K562 (cell line): Measurements from ENCODE around the gene MTA2. TPM values are rescaled to one million over a fixed set of nuclear protein-coding genes. Genes with fewer than 3 reads are reported as not detected.

Experiments used
- ATAC-seq: fragments of 200-7000 bp; cut with Tn5 transposase; 3 replicates; pipeline ENCODE4 v1.9.1; 2020; ENCODE audit warnings: moderate library complexity
- BruUV-seq: library from RNA; stranded (reverse); fragments of 400-500 nt; replicated peaks from 2 replicates; lab custom pipeline; 2021; lab: Mats Ljungman, UMichigan
- CTCF ChIA-PET: fragments of 300-600 bp; formaldehyde crosslinking; extraction: SDS; loops from one replicate; lab custom pipeline; 2021; ENCODE audit warnings: low intra/inter-chr PET ratio; lab: Yijun Ruan, JAX
- POLR2A ChIA-PET: fragments of 300-600, 350-650 bp; sonication (Branson Sonifier 250); formaldehyde crosslinking; extraction: SDS; loops from one replicate; lab custom pipeline; 2021; ENCODE audit warnings: antibody characterized with exemption, inconsistent platforms; lab: Yijun Ruan, JAX
- DNase-seq, 4 experiments: peaks; one replicate each; pipeline versions ENCODE4 v3.0.0 to v3.0.0-alpha.2; 2011 to 2018; ENCODE audit warnings: low spot score in 3 of 4, mixed read lengths in 3 of 4; ENCODE audit errors: extremely low read depth in 1 of 4
- FAIRE-seq: peaks from 2 replicates; lab custom pipeline; 2011; peaks lifted over from hg19 to GRCh38; lab: Jason Lieb, UNC
- H2AFZ ChIP-seq: 2 replicates; pipeline ENCODE4 v1.6.0; 2011; ENCODE audit warnings: low read depth, low read length, control low read depth, inconsistent platforms
- H3K27ac ChIP-seq: fragments of 200-600 bp; 3 replicates; pipeline ENCODE4 v1.8.0; 2011; ENCODE audit warnings: low read depth, mild to moderate bottlenecking, control low read depth, inconsistent platforms, low read length, moderate library complexity, mixed read lengths; ENCODE audit errors: extremely low read depth
- H3K27me3 ChIP-seq, 2 experiments: fragments of 300-600 bp in 1 of 2; 2 replicates in 1 of 2; 3 replicates in 1 of 2; pipeline versions ENCODE4 v1.6.0 to v1.8.0; 2011; ENCODE audit warnings: inconsistent platforms in 2 of 2, low read length in 2 of 2, mild to moderate bottlenecking in 1 of 2, mixed read lengths in 1 of 2, moderate library complexity in 1 of 2; ENCODE audit not compliant: control insufficient read depth in 2 of 2, insufficient read depth in 2 of 2
- H3K36me3 ChIP-seq: fragments of 300-600 bp; 3 replicates; pipeline ENCODE4 v1.8.0; 2011; ENCODE audit warnings: mild to moderate bottlenecking, low read length, inconsistent platforms; ENCODE audit not compliant: control insufficient read depth, insufficient read depth
- H3K4me1 ChIP-seq, 2 experiments: fragments of 200-600 bp in 1 of 2; replicated peaks in 1 of 2; 2 replicates in 1 of 2; 3 replicates in 1 of 2; pipeline versions ENCODE4 v1.5.1 to v1.8.0; 2011; ENCODE audit warnings: inconsistent platforms in 2 of 2, low read length in 2 of 2, mild to moderate bottlenecking in 1 of 2, mixed read lengths in 1 of 2, moderate library complexity in 1 of 2; ENCODE audit not compliant: control insufficient read depth in 2 of 2, insufficient read depth in 2 of 2
- H3K4me2 ChIP-seq: 2 replicates; pipeline ENCODE4 v1.6.1; 2011; ENCODE audit warnings: low read length, control low read depth, inconsistent platforms, mixed read lengths; ENCODE audit not compliant: insufficient read depth
- H3K4me3 ChIP-seq: fragments of 200-600 bp; sonication (generic), shearing (Covaris generic); 2 replicates; pipeline ENCODE4 v1.5.1; 2016; ENCODE audit warnings: control low read depth, inconsistent platforms
- H3K79me2 ChIP-seq: fragments of 200-600 bp; 3 replicates; pipeline ENCODE4 v1.8.0; 2011; ENCODE audit warnings: low read length, inconsistent platforms; ENCODE audit not compliant: control insufficient read depth, insufficient read depth
- H3K9ac ChIP-seq, 2 experiments: 2 replicates each; pipeline versions ENCODE4 v1.6.0 to v1.6.1; 2011; ENCODE audit warnings: low read depth in 2 of 2, low read length in 2 of 2, control low read depth in 1 of 2, inconsistent platforms in 1 of 2, mild to moderate bottlenecking in 1 of 2, mixed read lengths in 1 of 2; ENCODE audit not compliant: insufficient read depth in 1 of 2
- H3K9me1 ChIP-seq: one replicate; pipeline ENCODE4 v1.6.0; 2011; ENCODE audit warnings: inconsistent platforms, mild to moderate bottlenecking, low read length, moderate library complexity; ENCODE audit not compliant: control insufficient read depth, insufficient read depth
- H3K9me3 ChIP-seq: replicated peaks from 2 replicates; pipeline ENCODE4 v1.5.1; 2011; ENCODE audit warnings: low read depth, low read length, inconsistent platforms; ENCODE audit not compliant: control insufficient read depth, insufficient read depth
- H4K20me1 ChIP-seq: replicated peaks from 2 replicates; pipeline ENCODE4 v1.6.1; 2011; ENCODE audit warnings: low read length, inconsistent platforms, mixed read lengths; ENCODE audit not compliant: control insufficient read depth, insufficient read depth
- ATF4 ChIP-seq: fragments of 450-650 bp; formaldehyde crosslinking; IDR thresholded peaks from 2 replicates; pipeline ENCODE4 v1.4.0; 2022; ENCODE audit warnings: mild to moderate bottlenecking, moderate library complexity
- CHD2 ChIP-seq: IDR thresholded peaks from 2 replicates; pipeline ENCODE4 v1.6.1; 2011; ENCODE audit warnings: low read depth, low read length
- DACH1 ChIP-seq: fragments of 450-650 bp; IDR thresholded peaks from 2 replicates; pipeline ENCODE4 v1.6.1; 2018; ENCODE audit not compliant: partially characterized antibody
- EZH2 ChIP-seq: IDR thresholded peaks from 2 replicates; pipeline ENCODE4 v1.6.1; 2012; ENCODE audit warnings: low read depth, mild to moderate bottlenecking, inconsistent platforms, low read length, borderline replicate concordance
- MAZ ChIP-seq, 2 experiments: fragments of 450-650 bp in 1 of 2; sonication (generic) in 1 of 2; formaldehyde crosslinking; IDR thresholded peaks in 1 of 2; conservative IDR thresholded peaks in 1 of 2; 2 replicates each; pipeline versions ENCODE4 v1.4.0 to v1.5.0; 2020; ENCODE audit warnings: mild to moderate bottlenecking in 1 of 2, missing genetic modification reagents in 1 of 2
- MYBL2 ChIP-seq, 2 experiments: fragments of 450-650 bp in 1 of 2; sonication (generic) in 1 of 2; formaldehyde crosslinking in 1 of 2; IDR thresholded peaks; 2 replicates each; pipeline versions ENCODE4 v1.6.1 to v1.8.1; 2017 to 2022; ENCODE audit warnings: borderline replicate concordance in 1 of 2, inconsistent platforms in 1 of 2, low read depth in 1 of 2, mild to moderate bottlenecking in 1 of 2, missing genetic modification reagents in 1 of 2, moderate library complexity in 1 of 2
- WGBS: fragments of 100-300 bp; shearing (Covaris generic); methylation state at CpG from one replicate; pipeline ENCODE4 v1.1.6; 2016; ENCODE audit warnings: low coverage, mixed read lengths; ENCODE audit not compliant: insufficient coverage; ENCODE audit errors: missing lambda C conversion rate; 5-methylcytosine and 5-hydroxymethylcytosine counted together
- in situ Hi-C: fragments of 300-500 bp; cut with MboI; formaldehyde crosslinking; loops from 4 replicates; pipeline ENCODE4 v1.15.0; 2018; ENCODE audit warnings: inconsistent platforms, mixed read lengths
- intact Hi-C: fragments of 100-400 bp; cut with micrococcal nuclease; formaldehyde crosslinking; loops from 2 replicates; pipeline ENCODE4 v1.14.2; 2022
- polyA plus RNA-seq, 8 experiments: library from polyadenylated mRNA; depleted of rRNA in 4 of 8; stranded (reverse) in 5 of 8; unstranded in 3 of 8; fragments of >200 nt; fragmentation: Nextera tagmentation in 2 of 8; fragmentation: Illumina TruSeq in 1 of 8; extraction: Ambion mirVana in 2 of 8; extraction: Trizol in 1 of 8; gene quantifications; 2 replicates each; pipeline versions ENCODE4 v1.2.1 to v1.2.3, GENCODE V29; 2011 to 2014; ENCODE audit warnings: inconsistent platforms in 1 of 8, missing spikeins in 1 of 8
- total RNA-seq, 7 experiments: library from RNA; depleted of rRNA in 6 of 7; stranded (reverse); fragments of >200 nt in 6 of 7; fragmentation: Illumina TruSeq in 2 of 7; extraction: Trizol in 2 of 7; gene quantifications; 2 replicates each; pipeline versions ENCODE4 v1.2.1 to v1.2.3, GENCODE V29; 2011 to 2021; ENCODE audit warnings: low replicate concordance in 1 of 7

MTA2 gene
- total and polyA plus RNA-seq, 9 of the 15 experiments (the other 6 are each of a cell fraction or from before 2014, with no cell fraction given) = 6.2 to 220 (median 172) TPM

GRCh38 chr11:62592989-62593421, 8.7 kb downstream of the MTA2 start:
- no peak for FAIRE-seq
- TF ChIP-seq DACH1 (no peak), MYBL2 (IDR thresholded peaks at IDR 0.05; ENCODE audit: low read depth) (no peak), MYBL2 (CRISPR knock-in tag; IDR thresholded peaks at IDR 0.05; ENCODE audit: borderline replicate concordance) (no peak), CHD2 (no peak), EZH2 (no peak), ATF4 (CRISPR knock-in tag) (no peak), MAZ (CRISPR knock-in tag; conservative IDR thresholded peaks at IDR 0.05 in 1 of 2, IDR thresholded peaks at IDR 0.05 in 1 of 2) (0 out of 4 replicates have a peak, but pooled peaks of 1 of the 2 experiments have one; percentile 7)
- Histone ChIP-seq H3K4me2 (peak overlapping the region; percentile 98), H3K27me3 (no peaks in the 10 kb centered on the region), H3K79me2 (peaks cover 52% of the 10 kb centered on the region), H3K27ac (peak overlapping the region; percentile 90), H3K36me3 (peaks cover 71% of the 10 kb centered on the region), H3K9me3 (no peaks in the 10 kb centered on the region), H4K20me1 (no peaks in the 10 kb centered on the region), H3K9me1 (no peaks in the 10 kb centered on the region), H3K9ac (peak overlapping the region; percentile 86 to 92; a peak in 3 of 4 replicates), H3K4me3 (no peak overlapping the region), H2AFZ (no peak overlapping the region), H3K4me1 (peaks cover 24 to 25% of the 10 kb centered on the region in 2 experiments)
- intact Hi-C loops (loop anchor here (2.0 to 10.0 kb wide), 5 partner anchors 99 to 292 kb away; partner anchors contain the start of genes HNRNPUL2, SLC3A2 and TTC9C), in situ Hi-C loops (no loop called here)
- 44% methylated on average over 8 of the region's 8 CpGs for WGBS
- POLR2A ChIA-PET = interaction anchor here (0.6 to 2.9 kb wide), 8 partner anchors 8 to 114 kb away, joined by 3 to 45 read pairs (median 3); partner anchors contain the start of genes BSCL2, C11orf98, CSKMT and GNG3
- DNase-seq = no peak
- no peak for ATAC-seq
- no TSS peak for BruUV-seq
- CTCF ChIA-PET = interaction anchor here (0.8 kb wide), 1 partner anchor 19 kb away, joined by 3 read pairs; the partner anchor contains the start of gene EML3
